OCI-LY1 (cell line): Measurements from ENCODE around the gene SEMA5A.

ENCODE experiments used
- EZH2 ChIP-seq: fragments of 200-600 bp; sonication (generic), shearing (Covaris generic); IDR thresholded peaks from 2 replicates; pipeline ENCODE4 v1.8.0; 2017; ENCODE audit warnings: borderline replicate concordance, mixed run types, mild to moderate bottlenecking, antibody characterized with exemption, low read length, moderate library complexity, mixed read lengths
- TF ChIP-seq, protein P1 (sequence below): fragments of 200-600 bp; sonication (generic), shearing (Covaris generic); IDR thresholded peaks from 2 replicates; pipeline ENCODE4 v1.5.1; 2017; ENCODE audit warnings: mild to moderate bottlenecking, antibody characterized with exemption, low read length, moderate library complexity, mixed read lengths

DNA sequence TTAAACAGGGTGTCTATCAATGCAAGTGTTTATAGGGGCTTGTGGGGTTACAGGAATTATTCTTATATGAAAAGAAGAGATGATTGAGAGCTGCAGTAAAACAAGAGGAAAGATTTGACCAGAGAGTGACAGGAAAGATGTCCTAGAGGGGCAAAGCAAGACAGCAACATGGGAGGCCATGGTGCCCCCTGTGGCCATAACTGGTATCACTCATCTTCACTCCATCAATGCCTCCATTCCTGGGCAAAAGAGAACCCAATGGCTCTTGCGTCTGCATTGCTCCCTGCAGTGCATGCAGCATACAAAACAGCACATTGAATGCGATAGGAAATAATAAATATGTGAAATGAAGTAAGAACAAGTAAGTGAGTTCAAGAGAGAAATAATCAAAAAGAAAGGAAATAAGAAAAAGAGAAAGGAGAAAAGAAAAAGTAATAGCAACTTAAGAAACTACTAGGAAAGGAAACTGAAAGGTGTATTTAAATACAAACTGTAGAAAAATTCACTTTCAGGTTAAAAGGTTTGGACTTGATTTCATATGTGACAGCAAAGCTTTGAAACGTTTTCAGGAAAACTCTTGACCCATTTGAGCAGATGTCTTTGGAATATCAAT is 206.6 kb downstream of the SEMA5A start:
- TF ChIP-seq, protein P1, sequence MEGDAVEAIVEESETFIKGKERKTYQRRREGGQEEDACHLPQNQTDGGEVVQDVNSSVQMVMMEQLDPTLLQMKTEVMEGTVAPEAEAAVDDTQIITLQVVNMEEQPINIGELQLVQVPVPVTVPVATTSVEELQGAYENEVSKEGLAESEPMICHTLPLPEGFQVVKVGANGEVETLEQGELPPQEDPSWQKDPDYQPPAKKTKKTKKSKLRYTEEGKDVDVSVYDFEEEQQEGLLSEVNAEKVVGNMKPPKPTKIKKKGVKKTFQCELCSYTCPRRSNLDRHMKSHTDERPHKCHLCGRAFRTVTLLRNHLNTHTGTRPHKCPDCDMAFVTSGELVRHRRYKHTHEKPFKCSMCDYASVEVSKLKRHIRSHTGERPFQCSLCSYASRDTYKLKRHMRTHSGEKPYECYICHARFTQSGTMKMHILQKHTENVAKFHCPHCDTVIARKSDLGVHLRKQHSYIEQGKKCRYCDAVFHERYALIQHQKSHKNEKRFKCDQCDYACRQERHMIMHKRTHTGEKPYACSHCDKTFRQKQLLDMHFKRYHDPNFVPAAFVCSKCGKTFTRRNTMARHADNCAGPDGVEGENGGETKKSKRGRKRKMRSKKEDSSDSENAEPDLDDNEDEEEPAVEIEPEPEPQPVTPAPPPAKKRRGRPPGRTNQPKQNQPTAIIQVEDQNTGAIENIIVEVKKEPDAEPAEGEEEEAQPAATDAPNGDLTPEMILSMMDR, result peak; percentile 52
- TF ChIP-seq EZH2, result no peak
